HG02981 (cell line): ENCODE measurements around the gene SRD5A1.
"Not testable (repeated sequence)": the region's sequence is repeated elsewhere in the genome, so short reads cannot be mapped to it uniquely, and the experiment has no call there.

Experiments
- ATAC-seq: cut with Tn5 transposase; IDR thresholded peaks from one replicate; pipeline ENCODE4 v1.9.1; 2021; ENCODE audit warnings: mild to moderate bottlenecking, moderate library complexity; ENCODE audit not compliant: unreplicated experiment

SRD5A1 gene

GRCh38 chr5:6642655-6643054, 9.4 kb downstream of the SRD5A1 start:
- no peak for ATAC-seq

- no peak for ATAC-seq
Measured at GRCh38 chr5:6644794-6645241, 11.6 kb downstream of the SRD5A1 start.

GRCh38 chr5:6645571-6646362, 12.5 kb downstream of the SRD5A1 start:
- not testable (repeated sequence) for ATAC-seq

- ATAC-seq, result no peak
Measured at GRCh38 chr5:6649186-6649585, 15.9 kb downstream of the SRD5A1 start.

DNA sequence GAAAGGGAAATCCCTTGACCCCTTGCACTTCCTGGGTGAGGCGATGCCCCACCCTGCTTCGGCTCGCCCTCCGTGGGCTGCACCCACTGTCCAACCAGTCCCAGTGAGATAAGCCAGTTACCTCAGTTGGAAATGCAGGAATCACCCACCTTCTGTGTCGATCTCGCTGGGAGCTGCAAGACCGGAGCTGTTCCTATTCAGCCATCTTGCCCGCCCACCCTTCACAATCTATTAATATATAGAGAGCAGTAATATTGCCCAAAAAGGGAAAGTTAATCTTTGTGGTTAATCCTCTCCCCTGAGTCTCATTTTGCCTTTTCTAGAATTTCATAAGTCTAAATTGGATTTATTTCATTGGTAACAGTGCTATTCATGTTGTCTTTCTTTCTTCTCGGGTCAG, 16.4 kb downstream of the SRD5A1 start:
- ATAC-seq, result no peak

DNA sequence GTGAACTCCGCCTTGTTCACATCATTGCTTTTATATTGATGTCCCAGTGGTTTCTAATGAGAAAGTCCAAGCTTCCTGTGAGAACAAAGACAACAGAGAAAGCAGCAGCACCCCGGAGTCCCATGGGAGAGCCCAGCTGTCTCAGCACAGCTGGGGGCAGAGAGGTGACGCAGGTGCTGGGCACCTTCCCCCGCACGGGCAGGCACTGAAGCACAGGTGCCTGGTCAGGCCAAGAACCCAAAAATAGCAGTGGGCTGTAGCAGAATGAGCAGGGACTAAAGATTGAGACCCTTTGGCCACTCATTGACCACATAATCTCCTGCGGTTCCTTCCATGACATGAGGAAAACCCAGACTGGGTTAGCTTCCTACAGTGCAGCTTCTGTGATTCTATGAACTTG, 18.8 kb downstream of the SRD5A1 start:
- ATAC-seq, result peak; percentile 97

GRCh38 chr5:6655432-6655831, 22.2 kb downstream of the SRD5A1 start:
- ATAC-seq, result no peak

DNA sequence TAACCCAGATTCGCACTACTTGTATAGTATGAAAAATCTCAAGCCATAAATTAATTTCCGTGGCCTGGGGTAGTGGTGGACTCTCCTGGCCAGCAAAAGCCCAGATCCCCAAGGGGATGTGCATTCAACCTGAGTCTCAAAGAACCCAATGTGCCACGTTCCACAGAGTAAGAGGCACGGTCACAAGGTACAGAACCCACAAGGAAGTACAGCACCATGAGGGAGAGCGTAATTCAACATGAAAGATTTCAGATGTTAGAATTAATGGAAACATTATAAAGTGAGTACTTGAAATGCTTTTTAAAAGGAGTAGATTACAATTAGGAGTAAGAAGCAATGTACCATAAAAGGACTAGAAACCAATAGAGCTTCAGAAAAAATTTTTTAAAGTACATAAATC, 23.4 kb downstream of the SRD5A1 start:
- no peak for ATAC-seq

DNA sequence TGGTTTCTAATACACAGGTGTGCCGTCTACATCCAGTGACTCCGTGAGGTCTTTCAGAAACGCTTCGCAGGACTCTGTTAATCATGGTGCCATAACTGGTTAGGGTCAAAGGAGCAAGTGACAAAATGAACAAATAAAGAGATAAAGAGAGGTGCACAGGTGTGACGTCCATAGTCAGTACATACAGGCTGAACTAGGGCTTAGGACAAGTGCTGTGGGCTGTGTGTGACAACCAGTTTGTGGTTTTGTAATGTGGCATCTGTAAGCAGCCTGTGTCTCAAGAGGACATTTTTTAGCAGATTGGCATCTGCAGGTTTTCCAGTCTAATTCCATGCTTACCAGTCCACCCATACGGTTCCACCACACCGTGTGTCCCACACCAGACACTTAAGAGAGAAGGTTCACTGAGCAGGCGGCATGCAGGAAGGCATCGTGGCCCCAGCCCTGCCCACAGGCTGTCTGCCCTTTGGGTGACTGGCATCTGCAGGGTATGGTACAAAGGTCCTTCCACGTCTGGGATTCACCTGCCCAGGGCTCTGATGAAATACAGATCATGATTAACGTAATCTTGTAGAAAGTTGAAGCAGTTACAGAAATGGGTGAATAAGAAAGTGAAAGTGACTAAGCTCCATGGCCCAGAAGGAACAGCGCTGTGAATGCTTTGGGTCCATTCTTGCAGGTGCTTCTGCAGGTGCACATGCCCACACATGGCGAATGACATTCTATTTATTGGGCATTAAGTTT, 26.9 kb downstream of the SRD5A1 start:
- ATAC-seq, result peak; percentile 85

- ATAC-seq, result peak; percentile 48
Measured at GRCh38 chr5:6660688-6661087, 27.4 kb downstream of the SRD5A1 start.

DNA sequence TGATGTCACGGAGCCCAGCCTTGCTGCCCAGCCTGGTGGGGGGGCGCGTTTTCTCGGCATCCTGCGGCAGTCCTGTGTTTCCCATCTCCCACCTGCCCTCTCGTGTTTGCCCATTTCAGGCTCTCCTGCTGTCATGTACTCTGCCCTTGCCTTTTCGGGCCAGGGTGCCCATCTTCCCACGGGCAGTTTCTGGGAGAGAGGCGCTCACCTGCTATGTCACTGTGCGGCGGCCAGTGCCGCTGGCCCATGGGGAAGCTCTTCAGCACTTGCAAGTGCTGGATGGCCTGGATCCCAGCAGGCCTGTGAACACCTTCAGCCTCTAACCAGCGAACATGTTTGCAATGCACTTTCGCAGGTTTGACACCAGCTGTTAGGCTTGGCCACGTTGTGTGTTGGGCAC, 33.5 kb downstream of the SRD5A1 start:
- ATAC-seq, result no peak

DNA sequence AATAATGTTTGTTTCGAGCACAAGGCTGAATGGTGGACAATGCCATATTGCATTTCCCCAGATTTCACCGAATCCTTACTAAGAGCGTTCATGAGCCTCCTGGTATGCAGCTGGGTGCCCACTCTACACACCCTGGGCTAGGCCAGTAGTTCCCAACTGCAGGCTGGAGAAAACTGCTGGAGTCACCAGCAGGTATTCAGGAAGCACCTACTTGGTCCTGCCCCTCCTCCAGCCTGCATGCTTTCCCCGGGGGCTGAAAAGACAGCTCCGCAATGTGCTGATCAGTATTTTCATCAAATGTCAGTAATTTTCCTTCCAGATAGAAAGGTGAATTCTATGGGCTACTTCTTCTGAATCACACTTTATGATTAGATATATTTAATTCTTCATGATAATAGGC, 34.4 kb downstream of the SRD5A1 start:
- ATAC-seq, result no peak

GRCh38 chr5:6668717-6669116, 35.5 kb downstream of the SRD5A1 start:
- ATAC-seq, result not testable (repeated sequence)

DNA sequence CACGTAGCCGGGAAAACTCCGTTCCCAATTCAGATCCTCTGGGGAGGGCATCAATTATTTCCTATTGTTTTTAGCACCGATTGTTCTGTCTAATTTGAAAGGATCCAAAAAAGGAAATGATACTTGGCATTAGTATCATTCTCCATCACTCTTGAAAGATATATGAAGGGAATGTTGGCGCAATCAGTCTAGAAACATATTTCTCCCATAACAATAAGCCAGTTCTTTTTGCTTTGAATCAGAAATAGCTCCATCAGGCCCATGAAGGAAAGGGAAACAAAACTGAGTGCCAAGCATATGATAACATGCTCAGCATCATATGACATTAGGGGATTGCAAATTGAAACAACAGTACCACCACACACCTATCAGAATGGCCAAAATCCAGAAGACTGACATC, 39.8 kb downstream of the SRD5A1 start:
- ATAC-seq, result no peak

DNA sequence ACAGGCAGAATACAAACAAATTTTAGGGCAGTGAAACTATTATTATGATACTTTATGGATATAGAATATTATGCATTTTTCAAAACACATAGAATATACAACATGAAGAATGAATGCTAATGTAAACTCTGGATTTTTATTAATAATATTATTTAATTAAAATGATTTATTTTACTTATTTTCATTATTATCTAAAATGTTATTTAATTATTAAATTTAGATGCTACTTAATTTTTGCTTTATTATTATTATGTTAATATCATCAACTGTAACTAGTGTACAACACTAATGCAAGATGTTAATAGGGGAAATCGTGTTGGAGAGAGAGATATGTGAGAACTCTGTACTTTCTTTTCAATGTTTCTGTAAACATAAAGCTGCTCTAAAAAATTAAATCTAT, 40.7 kb downstream of the SRD5A1 start:
- ATAC-seq, result no peak

DNA sequence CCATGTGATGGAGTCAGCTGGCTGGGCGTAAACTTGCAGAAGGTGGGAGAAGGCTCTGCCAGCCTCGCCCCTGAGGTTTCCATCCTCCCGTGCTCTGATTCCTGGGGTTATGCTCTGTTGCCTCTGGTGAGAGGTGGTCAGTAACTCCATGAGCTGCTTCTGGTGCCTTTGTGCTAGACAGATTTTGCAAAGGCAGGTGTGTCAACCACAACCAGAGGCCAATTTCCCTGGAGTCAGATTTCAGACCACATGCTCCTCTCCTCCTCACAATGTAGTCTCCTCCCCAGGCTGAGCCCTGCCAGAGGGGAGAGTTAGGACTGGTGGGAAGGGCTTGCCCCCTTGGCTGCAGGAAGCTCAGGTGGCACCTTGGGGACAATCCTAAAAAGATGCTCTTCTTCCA, 41.2 kb downstream of the SRD5A1 start:
- no peak for ATAC-seq

DNA sequence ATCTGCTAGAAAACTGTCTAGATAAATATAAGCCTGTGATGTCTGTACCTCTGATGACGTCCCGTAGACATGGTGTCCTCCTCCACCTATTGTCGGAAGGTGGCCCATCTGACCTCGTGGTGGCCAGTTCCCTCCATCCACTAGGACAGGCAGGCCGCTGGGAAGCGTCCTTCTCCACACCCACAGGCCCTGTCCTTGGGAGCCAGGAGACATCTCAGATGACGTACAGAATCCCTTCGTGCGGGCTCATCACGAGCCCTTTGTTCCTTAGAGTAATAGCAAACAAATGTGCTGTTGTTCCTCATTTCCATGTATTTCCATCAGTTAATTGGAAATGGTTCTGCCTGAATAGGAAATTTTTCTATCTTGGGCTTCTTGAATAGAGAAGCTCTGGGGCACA, 41.6 kb downstream of the SRD5A1 start:
- no peak for ATAC-seq

DNA sequence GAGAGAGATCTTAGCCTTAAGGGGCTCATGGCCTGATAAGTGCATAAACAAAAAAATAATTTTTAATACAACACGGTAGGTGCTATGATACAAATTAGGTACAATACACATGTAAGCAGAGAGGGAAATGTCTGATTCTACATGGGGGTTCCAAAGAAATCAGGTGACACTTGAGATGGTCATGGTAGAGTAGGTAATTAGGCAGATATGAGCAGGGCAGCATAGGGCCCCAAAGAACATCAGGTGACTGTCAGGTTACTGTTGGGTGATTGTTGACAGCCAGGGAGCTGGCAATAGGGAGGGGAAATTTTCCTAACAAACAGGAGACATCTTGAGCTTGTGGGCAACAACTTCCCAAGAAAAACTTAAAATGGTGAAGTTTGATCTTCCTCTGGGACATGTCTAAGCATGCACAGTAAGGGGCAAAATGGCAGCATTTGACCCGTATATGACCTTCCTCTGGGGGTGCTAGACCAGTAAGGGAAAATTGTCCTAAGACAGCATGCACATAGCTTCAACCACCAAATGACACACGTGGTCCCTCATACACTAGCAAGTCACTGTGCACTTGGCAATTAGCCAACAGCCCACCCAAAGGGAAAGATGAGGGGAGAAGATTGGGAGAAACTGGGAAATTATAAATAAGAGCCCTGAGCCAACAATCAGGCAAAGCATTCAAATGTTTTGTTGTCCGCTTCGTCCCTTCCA, 42.7 kb downstream of the SRD5A1 start:
- ATAC-seq, result no peak

GRCh38 chr5:6676702-6677101, 43.5 kb downstream of the SRD5A1 start:
- no peak for ATAC-seq

GRCh38 chr5:6678385-6678784, 45.1 kb downstream of the SRD5A1 start:
- no peak for ATAC-seq

- no peak for ATAC-seq
Measured at GRCh38 chr5:6680922-6681321, 47.7 kb downstream of the SRD5A1 start.

DNA sequence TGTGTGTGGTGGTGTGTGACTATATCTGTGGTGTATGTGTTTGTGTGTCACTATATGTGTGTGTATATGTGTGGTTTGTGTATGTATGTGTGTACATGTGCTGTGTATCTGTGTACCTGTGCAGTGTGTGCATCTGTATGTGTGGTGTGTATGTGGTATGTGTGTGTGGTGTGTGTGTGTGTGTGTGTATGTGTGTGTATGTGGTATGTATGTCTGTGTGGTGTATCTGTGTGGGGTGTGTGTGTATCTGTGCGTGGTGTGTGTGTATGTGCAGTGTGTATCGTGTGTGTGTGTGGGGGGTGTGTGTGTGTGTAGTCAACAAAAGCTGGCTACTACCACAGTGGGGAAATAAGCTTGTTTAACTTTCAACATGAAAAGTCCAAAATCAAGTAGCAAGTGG, 48.4 kb downstream of the SRD5A1 start:
- no peak for ATAC-seq
